Brain pericyte (primary cell): ENCODE measurements around the gene CTNND1.
"Not testable (repeated sequence)": the region's sequence is repeated elsewhere in the genome, so short reads cannot be mapped to it uniquely, and the experiment has no call there.

Experiments used
- DNase-seq: peaks from one replicate; pipeline ENCODE4 v3.0.0-alpha.2; 2012; ENCODE audit warnings: low read depth, low spot score

The CTNND1 gene

GRCh38 chr11:57761301-57762234, at the start of gene CTNND1:
CTNND1 (plus strand) TSS chr11:57761802; CDS start chr11:57791479, 29,677 bp downstream.
- DNase-seq, result peak; percentile 88

GRCh38 chr11:57712256-57713150, 49.1 kb upstream of the CTNND1 start, which contains the start of gene TMX2:
TMX2 (plus strand) TSS chr11:57712593; CDS start chr11:57712619, 26 bp downstream.
- peak; percentile 97 for DNase-seq

- no peak for DNase-seq
These were observed 47.8 kb upstream of the CTNND1 start for GRCh38 chr11:57713835-57714234.

GRCh38 chr11:57716726-57717125, 44.9 kb upstream of the CTNND1 start:
- not testable (repeated sequence) for DNase-seq

- no peak for DNase-seq
These were observed 34.4 kb upstream of the CTNND1 start for GRCh38 chr11:57727185-57727584.

GRCh38 chr11:57728829-57729228, 32.8 kb upstream of the CTNND1 start:
- no peak for DNase-seq

- no peak for DNase-seq
These were observed 32.1 kb upstream of the CTNND1 start for GRCh38 chr11:57729479-57729878.

GRCh38 chr11:57732661-57733060, 28.9 kb upstream of the CTNND1 start:
- DNase-seq, result no peak

- DNase-seq, result no peak
These were observed 25.8 kb upstream of the CTNND1 start for GRCh38 chr11:57735619-57736298.

- peak; percentile 89 for DNase-seq
These were observed 20.2 kb upstream of the CTNND1 start, which contains the start of gene SELENOH for GRCh38 chr11:57741132-57742086. SELENOH (plus strand) TSS chr11:57741491; CDS start chr11:57741596, 105 bp downstream.

- no peak for DNase-seq
These were observed 19.5 kb upstream of the CTNND1 start for GRCh38 chr11:57742087-57742452.

- no peak for DNase-seq
These were observed 17.2 kb upstream of the CTNND1 start for GRCh38 chr11:57744357-57744756.

GRCh38 chr11:57745206-57745605, 16.4 kb upstream of the CTNND1 start:
- DNase-seq, result no peak

GRCh38 chr11:57746920-57747319, 14.7 kb upstream of the CTNND1 start:
- DNase-seq, result no peak

- DNase-seq, result no peak
These were observed 10.4 kb upstream of the CTNND1 start for GRCh38 chr11:57751176-57751575.

- no peak for DNase-seq
These were observed 9.8 kb upstream of the CTNND1 start, which contains the start of gene BTBD18 for GRCh38 chr11:57751676-57752253. BTBD18 (minus strand) TSS chr11:57751819; CDS start chr11:57751188, 631 bp downstream.

GRCh38 chr11:57752954-57753353, 8.6 kb upstream of the CTNND1 start:
- no peak for DNase-seq

GRCh38 chr11:57758174-57758573, 3.4 kb upstream of the CTNND1 start:
- DNase-seq, result no peak

- DNase-seq, result no peak
These were observed 746 bp downstream of the CTNND1 start for GRCh38 chr11:57762235-57762861.
